GM19397 (cell line): ENCODE data around the gene TLL2.

Source experiments
- ATAC-seq: cut with Tn5 transposase; IDR thresholded peaks from one replicate; pipeline ENCODE4 v1.9.1; 2021; ENCODE audit warnings: mild to moderate bottlenecking, moderate library complexity; ENCODE audit not compliant: unreplicated experiment

TLL2 gene

DNA sequence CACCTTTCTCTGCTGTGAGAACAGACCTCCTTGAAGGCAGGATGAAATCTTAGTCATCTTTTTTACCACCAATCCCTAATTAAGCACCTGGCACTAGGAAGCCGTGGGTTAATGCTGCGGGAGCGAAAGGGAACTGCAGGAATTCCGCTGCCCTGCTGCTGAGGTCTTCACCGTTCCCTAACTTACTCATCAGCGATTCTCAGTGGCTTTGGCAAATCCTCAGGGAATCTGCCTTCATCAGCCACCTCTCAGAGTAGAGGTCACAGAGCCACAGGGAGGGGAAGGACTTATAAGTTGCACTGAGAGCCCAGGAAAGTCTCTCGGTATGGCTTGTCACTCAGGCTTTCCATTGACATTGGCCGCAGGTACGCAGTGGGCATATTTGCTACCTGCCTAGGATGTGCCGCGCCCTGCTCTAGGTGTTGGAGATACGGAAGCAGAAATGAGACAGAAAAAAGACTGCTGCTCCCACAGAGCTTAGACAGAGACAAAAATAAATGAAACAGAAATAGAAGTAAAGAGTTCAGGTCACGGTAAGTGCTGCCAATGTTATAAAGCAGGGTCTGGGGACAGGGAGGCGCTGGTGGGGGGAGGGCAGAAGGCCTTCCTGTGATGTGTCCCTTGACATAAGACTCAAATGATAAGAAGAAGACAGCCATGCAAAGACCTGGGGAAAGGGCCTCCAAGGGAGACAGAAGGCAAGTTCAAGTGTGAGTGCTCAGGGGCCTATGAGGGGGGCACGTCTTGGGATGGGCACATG, 82.3 kb downstream of the TLL2 start:
- no peak for ATAC-seq

DNA sequence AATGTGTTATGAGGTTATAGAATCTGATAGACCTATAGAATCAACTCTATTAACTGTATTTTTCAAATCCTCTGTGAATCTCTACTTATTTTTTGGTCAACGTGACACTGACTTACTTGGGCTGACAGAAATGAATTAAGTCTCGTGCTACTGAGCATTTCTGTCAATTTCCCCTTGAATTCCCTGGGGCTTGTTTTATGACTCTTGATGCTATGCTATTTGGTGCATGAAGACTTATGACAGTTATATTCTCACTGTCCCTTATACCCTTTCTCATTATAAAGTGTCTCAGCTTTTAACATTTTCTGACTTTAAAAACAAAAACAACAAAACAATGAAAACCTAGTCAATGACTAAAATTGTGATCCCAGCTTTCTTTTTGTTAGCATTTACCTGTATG, 86.4 kb downstream of the TLL2 start:
- ATAC-seq, result no peak

DNA sequence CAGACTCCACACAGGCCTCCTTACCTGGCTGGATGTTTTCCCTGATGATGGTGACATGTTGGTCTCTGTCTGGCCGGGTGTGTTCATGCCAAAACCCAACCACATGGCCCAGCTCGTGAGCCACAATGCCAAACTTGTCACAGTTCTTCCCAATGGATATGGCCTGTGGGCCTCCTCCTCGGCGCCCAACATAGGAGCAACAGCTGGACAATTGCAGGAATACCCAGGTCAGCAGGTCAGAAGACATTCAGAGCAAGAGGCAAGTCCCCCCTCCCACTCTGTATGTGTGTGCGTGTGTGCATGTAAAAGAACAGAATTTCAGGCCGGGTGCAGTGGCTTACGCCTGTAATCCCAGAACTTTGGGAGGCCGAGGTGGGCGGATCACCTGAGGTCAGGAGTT, 91.2 kb downstream of the TLL2 start:
- no peak for ATAC-seq

DNA sequence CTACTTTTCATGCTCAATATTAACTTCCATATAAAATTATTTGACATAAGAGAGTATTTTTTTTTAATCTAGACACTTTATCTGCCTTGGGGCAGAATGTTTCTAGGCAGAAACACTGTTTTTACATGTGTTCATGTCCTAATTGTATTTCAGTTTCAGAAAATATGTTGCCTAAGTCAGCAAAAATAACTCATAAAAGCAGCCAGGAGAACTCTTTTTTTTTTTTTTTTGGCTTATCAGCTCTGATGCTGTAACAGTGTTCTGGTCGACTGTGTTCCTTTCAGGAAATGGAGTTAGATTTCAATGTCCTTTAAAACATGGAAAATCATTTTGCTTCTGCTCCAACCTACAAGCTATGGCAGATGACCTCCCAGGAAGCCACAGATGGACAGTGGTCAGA, 91.7 kb downstream of the TLL2 start:
- no peak for ATAC-seq

DNA sequence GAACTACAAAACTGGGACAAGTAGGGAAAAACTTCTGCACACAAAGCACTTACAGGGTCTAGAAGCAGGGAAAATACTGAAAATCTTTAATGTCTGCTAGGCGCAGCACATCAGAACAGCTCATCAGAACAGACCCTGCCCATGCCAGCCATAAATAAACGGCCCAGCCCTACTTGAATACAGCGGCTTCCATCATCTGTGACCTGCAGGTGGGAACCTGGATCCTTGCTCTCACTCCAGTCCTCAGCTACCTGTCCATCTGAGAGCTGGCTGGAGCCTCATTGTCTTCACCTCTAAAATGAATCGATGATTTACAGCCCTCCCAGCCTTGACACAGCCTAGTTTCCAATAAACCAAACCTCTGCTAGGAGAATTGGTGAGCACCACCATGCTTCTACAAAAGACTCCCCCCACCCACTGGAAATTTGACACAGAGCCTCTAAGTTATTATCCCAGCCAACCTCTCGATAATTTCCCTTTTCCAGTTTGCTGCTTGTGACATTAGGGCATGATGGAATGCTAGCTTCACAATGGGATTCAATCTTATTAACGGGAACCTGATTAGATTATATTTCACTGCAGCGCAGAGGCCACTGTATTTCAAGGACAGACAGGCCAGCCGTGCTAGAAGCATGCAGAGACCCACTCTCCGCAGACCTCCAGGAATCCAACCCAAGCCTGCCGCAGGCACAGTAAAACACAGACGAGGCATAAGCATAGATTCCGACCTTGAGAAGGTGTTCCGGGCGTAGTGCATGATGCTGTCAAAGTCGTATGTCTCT, 93.3 kb downstream of the TLL2 start:
- no peak for ATAC-seq

DNA sequence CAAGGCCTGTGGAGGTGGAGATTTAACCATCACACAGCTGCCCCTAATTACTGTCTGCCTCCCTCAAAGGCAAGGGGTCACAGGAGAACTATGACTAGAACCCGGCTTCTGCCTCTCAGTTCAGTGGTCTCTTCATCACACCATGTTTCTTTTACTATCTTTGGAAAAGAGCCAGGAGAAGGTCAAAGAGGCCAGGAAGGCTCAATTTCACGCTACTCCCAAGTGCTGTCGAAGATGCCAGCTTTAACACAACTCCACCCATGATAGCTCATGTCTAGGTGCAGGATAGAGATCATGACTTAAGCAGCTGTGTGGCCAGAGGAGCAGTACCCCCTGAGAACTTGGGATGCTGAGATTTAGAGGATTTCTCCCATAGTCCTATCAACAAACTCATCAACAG, 94.4 kb downstream of the TLL2 start:
- ATAC-seq, result no peak

DNA sequence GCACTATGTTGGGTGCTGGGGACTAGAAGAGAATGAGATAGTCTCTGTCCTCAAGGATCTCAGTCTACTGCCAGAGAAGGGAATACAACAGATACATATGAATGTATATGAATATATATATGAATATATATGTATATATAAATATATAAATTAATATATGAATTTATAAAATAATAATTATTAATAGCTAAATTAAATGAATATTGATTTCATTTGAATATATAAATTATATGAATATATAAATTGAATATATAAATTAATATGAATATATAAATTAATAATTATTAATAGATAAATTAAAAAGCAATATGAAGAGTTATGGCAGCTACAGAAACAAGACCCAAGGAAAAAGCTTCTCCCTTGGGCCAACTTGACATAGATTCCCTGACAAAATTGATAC, 95.1 kb downstream of the TLL2 start:
- ATAC-seq, result no peak

DNA sequence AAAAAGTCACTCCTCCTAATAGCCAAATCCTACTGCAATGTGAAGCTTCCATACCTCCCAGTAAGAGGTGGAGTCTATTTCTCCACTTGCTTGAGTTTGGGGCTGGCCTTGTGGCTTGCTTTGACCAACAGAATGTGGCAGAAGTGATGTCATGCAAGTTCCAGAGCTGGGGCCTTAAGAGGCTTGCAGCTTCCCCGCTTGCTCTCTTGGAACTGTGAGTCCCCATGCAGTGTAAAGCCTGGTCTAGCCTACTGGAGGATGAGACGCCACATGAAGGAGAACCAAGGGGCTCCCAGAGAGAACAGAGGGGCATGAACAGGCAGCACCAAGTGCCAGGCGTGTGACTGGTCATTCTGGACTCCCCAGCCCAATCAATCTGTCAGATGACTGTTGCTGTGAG, 96.3 kb downstream of the TLL2 start:
- no peak for ATAC-seq

DNA sequence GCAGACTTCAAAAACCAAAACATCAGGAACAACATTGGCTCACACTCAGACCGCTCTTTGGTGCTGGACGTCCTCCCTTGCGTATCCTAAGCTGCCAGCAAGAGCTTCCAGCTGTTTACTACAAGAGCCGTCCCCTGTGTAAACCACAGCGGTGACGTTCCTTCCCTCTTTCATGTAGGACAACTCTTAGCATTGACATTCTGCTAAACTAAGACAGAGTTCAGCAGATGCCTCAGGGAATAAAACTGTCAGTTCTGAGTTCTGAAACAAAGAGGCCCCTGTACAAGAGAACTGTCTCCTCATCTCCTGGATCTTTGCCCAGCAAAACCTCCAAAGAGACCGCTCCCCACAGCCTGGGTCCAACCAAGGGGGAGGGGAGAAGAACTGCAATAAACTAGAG, 97.1 kb downstream of the TLL2 start:
- no peak for ATAC-seq

DNA sequence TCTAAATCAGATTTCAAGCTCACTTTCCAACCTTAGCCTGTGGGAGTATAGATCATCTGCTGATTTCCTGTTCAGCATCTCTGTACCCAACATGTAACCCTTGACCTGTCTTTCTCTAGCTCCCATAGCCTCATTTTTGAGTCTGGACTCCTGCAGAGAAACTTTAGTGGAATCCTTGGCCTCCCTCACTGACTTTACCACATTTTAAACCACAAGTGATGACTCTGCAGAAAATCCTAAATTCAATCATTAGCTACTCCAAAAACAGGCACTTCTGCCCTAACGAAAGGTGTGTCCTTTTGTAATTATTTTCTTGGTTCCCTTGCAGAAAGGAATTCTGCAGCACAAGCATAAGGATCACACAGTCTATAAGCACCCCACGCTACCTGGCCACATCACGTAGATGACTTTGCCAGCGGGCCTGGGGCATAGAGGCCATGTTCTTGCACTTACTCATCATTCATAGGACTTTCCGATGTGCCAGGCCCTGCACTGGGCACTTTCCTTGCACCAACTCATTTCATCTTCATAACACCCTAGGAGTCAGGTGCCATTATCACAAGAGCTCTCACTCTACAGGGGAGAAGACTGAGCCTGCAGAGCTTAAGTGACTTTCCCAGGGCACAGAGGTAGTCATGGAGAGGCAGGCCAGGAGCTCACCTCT, 97.7 kb downstream of the TLL2 start:
- no peak for ATAC-seq

DNA sequence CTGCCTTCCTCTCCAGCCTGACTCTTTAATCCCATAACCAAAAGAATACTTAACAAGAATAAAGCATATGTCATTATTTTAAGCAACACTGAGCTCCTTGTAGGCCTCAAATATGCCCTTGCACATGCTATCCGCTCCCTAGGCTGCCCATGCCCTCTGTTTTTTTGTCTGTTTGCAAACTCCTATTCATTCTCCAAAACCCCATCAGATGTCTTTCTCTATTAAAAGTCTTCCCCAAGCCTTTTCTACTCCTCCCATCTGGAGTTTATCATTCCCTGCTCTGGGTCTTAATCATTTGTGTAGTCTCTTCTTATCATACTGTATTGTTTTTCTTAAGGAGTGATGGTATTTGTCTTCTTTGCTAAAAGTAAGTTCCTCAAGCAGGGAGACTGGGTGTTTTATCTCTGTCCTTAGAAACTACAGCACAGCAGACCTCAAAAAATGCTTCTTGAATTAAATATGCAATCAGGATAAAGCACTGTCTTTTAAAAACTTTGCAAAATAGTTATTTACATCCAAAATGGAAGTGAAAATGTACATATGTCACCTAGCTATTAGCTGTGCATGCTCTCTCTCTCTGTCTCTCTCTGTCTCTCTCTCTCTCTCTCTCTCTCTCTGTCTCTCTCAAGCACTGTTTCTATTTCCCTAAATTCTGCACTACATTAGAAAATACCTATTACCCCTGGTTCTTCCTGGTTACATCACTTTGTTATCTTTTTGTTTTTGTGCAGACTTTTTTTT, 98.4 kb downstream of the TLL2 start:
- no peak for ATAC-seq

DNA sequence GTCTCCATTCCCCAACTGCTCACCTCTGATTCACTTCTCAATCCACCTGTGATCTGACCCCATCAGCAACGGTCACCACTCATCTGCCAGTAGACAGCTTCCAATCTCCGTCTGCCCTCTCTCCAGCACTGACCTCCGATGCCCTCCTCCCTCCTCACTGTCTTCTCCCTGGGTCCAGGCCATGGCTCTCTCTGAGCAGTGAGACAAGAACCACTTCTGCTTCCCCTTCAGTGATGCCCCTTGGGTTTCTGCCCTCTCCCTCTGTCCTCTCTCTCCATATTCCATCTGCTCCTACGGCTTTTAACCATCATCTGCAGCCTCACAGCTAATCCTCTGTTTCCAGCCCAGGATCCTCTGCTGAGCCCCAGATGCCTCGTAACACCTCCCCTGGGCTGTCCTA, 99.4 kb downstream of the TLL2 start:
- no peak for ATAC-seq

DNA sequence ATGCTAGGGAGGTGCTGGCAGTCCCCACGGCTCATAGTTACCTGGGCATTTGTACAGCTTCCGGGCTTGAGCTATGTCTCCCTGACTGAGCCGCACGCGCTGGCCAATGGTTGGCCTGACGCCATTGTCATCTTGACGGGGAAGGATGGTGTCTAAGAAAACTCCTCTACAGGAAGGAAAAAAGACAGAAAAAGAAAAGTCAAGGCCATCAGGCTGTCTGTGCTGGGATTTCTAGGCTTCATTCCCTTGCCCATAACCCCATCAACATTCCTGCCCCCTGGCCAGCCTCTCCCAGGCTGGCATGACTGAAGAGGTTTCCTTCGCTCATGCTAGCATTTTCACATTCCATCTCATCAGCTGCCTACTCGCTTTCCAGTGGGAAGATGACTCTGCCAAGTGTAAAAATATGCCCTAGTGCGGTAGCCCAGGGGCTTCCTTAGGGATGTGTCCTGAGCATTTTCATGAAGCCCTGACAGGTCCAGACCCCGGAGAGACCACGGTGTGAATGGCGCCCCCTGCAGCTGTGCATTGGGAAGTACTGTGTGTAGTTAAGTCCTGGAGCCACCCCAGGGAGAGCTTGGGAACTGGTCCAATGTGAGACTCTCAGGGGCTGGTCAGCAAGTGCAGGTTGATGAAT, 100.5 kb downstream of the TLL2 start:
- no peak for ATAC-seq

DNA sequence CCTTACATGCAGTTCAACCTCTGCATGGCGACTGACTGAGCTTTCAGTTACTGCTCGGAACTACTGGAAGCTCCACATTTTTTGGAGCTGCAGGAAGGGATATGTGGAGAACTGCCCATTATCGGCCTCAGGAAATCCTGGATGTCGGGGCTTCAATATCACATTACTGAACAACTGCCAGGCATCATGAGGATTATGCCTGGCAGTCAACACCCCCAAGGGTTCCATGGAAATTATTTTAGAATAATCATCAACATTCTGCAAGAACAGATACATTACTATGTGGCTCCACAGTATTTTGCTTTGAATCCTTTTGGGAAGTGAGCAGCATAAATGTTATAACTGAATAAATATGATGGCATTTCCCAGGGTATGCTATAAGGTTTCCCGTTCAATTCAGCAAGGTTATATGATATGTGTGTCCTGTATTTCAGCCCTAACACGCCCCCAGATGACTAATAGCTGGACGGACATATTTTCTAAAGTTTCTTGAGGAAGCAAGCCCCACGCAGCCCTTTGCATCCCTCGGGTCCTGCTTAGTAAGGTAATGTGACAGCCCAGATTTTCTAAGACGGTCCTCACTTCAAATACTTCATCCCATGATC, 101.9 kb downstream of the TLL2 start:
- no peak for ATAC-seq

DNA sequence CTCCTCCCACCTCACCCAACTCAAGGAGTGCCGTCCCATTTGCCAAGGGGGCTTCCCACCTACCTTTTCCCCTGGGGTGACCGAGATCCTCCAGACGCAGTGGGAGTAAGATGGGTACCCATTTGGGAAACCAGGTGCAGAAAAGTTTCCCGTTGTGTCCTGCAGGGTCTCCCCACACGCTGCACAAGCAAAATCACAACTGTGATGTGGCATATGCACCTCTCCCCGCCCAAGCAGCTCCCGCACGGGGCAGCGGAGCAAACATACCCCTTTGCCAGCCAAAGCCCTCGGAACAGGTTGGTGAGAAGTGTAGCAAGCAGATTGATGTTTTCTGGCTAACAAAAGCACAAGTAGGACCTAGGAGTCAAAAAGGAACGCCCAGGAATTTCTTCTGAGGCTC, 103.4 kb downstream of the TLL2 start:
- no peak for ATAC-seq

DNA sequence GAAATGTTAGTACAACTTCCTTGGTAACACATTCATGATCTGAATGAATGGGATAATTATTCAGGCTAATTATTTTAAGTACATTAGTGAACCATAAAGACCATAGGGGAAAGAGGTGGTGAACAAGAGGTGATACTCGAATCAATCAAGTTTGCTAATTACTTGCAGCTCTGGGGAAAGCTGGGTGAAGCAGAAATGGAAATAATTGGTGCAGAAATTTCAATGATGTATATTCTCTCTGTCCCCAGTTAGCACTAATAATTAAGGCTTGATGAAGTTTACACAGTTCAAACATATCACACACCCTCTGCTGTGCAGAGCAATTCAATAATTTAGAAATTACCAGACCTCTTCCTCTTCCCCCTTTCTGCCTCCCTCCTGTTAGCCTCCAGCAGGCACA, 105.5 kb downstream of the TLL2 start:
- ATAC-seq, result no peak

DNA sequence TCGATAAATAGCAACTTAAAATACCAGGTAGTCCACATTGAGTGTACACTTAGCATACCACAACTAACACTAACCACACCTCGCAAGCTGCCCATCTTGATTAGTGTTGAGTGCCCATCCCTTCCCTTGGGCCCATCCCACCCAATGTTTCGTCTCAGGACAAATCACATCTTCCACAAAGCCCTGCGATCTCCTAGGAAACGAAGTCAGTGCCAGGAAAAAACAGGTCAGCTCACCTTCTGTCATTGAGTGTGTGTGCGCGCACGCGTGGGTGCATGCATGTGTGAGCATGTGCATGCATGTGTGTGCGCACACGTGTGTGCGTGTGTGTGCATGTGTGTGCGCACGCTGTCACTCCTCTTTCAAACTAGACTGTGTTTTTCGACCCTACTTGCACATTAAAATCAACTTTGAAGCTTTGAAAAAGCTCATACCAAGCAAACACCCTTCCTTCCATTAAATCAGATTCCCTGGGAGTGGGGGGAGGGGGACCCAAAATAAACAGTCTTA, 106.1 kb downstream of the TLL2 start:
- ATAC-seq, result no peak

DNA sequence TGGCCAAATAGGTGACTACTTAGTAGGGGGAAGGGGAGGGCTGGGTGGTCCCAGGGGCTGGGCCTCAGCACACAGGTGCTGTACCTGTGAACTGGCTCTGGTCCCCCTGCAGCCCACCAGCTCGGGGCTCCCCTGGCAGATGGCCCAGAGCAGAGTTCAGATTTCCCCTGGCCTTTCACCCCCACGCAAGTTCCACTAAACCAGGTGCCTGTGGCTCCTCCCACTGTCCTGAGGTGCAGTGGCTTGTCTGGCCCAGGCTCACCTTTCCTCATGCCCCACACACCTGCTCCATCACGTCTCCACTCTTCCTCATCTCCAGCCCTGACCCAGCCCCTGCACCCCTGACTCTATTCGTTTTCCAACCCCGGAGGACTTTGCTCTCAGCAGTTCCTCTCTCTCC, 107.6 kb downstream of the TLL2 start:
- no peak for ATAC-seq

DNA sequence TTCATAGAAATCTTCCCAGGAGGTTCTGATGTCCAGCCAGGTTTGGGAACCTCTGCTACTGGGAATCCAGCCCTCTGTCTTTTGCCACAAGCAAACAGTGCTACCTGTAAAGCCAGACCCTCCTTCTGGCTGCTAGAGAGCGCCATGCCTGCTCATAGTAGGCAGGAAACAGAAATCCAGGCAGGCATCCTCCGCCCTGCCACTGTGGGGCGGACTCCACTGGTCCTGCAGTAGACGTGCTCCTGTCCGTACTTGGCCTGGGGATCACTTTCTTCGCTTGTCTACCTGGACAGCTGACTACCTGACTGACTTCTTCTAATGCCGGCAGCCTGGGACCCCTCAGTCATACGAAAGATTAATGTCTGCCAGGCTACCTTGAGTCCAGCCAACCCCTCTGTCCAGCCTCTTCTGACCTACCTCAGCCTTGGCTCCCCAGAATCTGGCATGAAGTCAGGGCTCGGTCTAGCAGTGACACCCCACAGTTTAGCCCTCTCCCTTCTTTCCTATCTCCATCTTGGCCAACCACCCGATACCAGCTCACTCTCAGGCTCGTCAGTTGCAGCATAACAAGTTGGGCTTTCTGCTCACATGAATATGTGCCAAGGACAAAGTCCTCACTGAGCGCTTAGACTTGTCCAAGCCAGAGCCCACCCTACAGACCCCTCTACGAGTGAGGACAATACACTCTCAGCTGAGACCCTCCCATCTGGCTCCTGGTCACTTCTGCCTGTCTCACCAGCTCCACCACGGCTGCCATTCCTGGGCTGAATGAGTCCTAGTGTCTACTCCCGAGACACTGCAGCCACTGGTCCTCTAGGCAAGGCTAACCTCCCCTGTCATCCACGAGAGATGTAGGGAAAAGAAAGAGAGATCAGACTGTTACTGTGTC, 111.1 kb downstream of the TLL2 start:
- ATAC-seq, result no peak
